Mesenchymal stem cell (in vitro differentiated cells and primary cell): ENCODE measurements around the gene STOX2.

ENCODE experiments used
- DNase-seq: peaks from one replicate; pipeline ENCODE4 v3.0.0-alpha.2; 2013
- H2AFZ ChIP-seq: one replicate; pipeline ENCODE4 v1.6.1; 2013; ENCODE audit warnings: low read depth, mild to moderate bottlenecking, control low read depth, inconsistent platforms, low read length, moderate library complexity
- H2AK5ac ChIP-seq: 2 replicates; pipeline ENCODE4 v1.6.1; 2013; ENCODE audit warnings: low read length, moderate library complexity, mild to moderate bottlenecking, inconsistent platforms; ENCODE audit not compliant: severe bottlenecking
- H2BK120ac ChIP-seq: one replicate; pipeline ENCODE4 v1.6.1; 2013; ENCODE audit warnings: low read depth, mild to moderate bottlenecking, inconsistent platforms, low read length, moderate library complexity
- H2BK12ac ChIP-seq, 2 experiments: one replicate each; pipeline ENCODE4 v1.6.1; 2013; ENCODE audit warnings: inconsistent platforms in 2 of 2, low read length in 2 of 2, mild to moderate bottlenecking in 2 of 2, moderate library complexity in 2 of 2, control low read depth in 1 of 2
- H2BK15ac ChIP-seq: one replicate; pipeline ENCODE4 v1.6.1; 2013; ENCODE audit warnings: mild to moderate bottlenecking, low read depth, inconsistent platforms; ENCODE audit not compliant: poor library complexity, severe bottlenecking
- H2BK5ac ChIP-seq: 2 replicates; pipeline ENCODE4 v1.6.1; 2013; ENCODE audit warnings: low read depth, mild to moderate bottlenecking, low read length, control low read depth, inconsistent platforms; ENCODE audit not compliant: poor library complexity, severe bottlenecking
- H3K14ac ChIP-seq, 2 experiments: one replicate each; pipeline ENCODE4 v1.6.1; 2013; ENCODE audit warnings: inconsistent platforms in 2 of 2, low read length in 2 of 2, control low read depth in 1 of 2, mild to moderate bottlenecking in 1 of 2, moderate library complexity in 1 of 2
- H3K18ac ChIP-seq, 2 experiments: one replicate each; pipeline ENCODE4 v1.6.1; 2013; ENCODE audit warnings: inconsistent platforms in 2 of 2, low read length in 2 of 2, control low read depth in 1 of 2, low read depth in 1 of 2, mild to moderate bottlenecking in 1 of 2
- H3K23ac ChIP-seq, 2 experiments: one replicate each; pipeline ENCODE4 v1.6.1; 2013; ENCODE audit warnings: inconsistent platforms in 2 of 2, low read length in 2 of 2, mild to moderate bottlenecking in 2 of 2, moderate library complexity in 2 of 2, control low read depth in 1 of 2
- H3K27ac ChIP-seq: 2 replicates; pipeline ENCODE4 v1.5.1; 2013; ENCODE audit warnings: mild to moderate bottlenecking, moderate library complexity, low read length, control low read depth, inconsistent platforms; ENCODE audit not compliant: poor library complexity, severe bottlenecking
- H3K27me3 ChIP-seq, 2 experiments: 2 replicates each; pipeline versions ENCODE4 v1.6.1 to v1.7.0; 2013; ENCODE audit warnings: low read length in 2 of 2, mild to moderate bottlenecking in 2 of 2, moderate library complexity in 2 of 2, control low read depth in 1 of 2, inconsistent platforms in 1 of 2; ENCODE audit not compliant: control insufficient read depth in 1 of 2, insufficient read depth in 1 of 2
- H3K36me3 ChIP-seq, 2 experiments: 2 replicates each; pipeline versions ENCODE4 v1.6.1 to v1.7.0; 2013; ENCODE audit warnings: low read length in 2 of 2, control low read depth in 1 of 2, inconsistent platforms in 1 of 2, low read depth in 1 of 2, mild to moderate bottlenecking in 1 of 2; ENCODE audit not compliant: insufficient read depth in 2 of 2, control insufficient read depth in 1 of 2
- H3K4ac ChIP-seq, 2 experiments: one replicate each; pipeline ENCODE4 v1.6.1; 2013; ENCODE audit warnings: inconsistent platforms in 2 of 2, low read length in 2 of 2, mild to moderate bottlenecking in 2 of 2, moderate library complexity in 2 of 2, control low read depth in 1 of 2, low read depth in 1 of 2
- H3K4me1 ChIP-seq: 2 replicates; pipeline ENCODE4 v1.6.1; 2013; ENCODE audit warnings: low read depth, low read length, control low read depth; ENCODE audit not compliant: control insufficient read depth, insufficient read depth
- H3K4me2 ChIP-seq: 2 replicates; pipeline ENCODE4 v1.6.1; 2013; ENCODE audit warnings: low read length, mild to moderate bottlenecking, inconsistent platforms; ENCODE audit not compliant: poor library complexity, severe bottlenecking
- H3K4me3 ChIP-seq, 2 experiments: 2 replicates each; pipeline versions ENCODE4 v1.5.1 to v1.7.0; 2013; ENCODE audit warnings: low read length in 2 of 2, mild to moderate bottlenecking in 2 of 2, control low read depth in 1 of 2, low read depth in 1 of 2; ENCODE audit not compliant: insufficient read depth in 1 of 2
- H3K79me1 ChIP-seq: replicated peaks from 2 replicates; pipeline ENCODE4 v1.6.1; 2013; ENCODE audit warnings: mild to moderate bottlenecking, control low read depth, low read length, inconsistent platforms; ENCODE audit not compliant: poor library complexity, severe bottlenecking
- H3K9ac ChIP-seq: 2 replicates; pipeline ENCODE4 v1.7.0; 2013; ENCODE audit warnings: mild to moderate bottlenecking, low read length, moderate library complexity
- H3K9me3 ChIP-seq: 2 replicates; pipeline ENCODE4 v1.7.0; 2013; ENCODE audit warnings: mild to moderate bottlenecking, low read length; ENCODE audit not compliant: control insufficient read depth
- H4K8ac ChIP-seq: one replicate; pipeline ENCODE4 v1.6.1; 2013; ENCODE audit warnings: inconsistent platforms, mild to moderate bottlenecking, low read length, moderate library complexity
- H4K91ac ChIP-seq: one replicate; pipeline ENCODE4 v1.6.1; 2013; ENCODE audit warnings: mild to moderate bottlenecking, low read length, inconsistent platforms
- WGBS: methylation state at CpG from one replicate; pipeline ENCODE4 v1.1.7; 2013; ENCODE audit warnings: mixed read lengths; 5-methylcytosine and 5-hydroxymethylcytosine counted together

The STOX2 gene

DNA sequence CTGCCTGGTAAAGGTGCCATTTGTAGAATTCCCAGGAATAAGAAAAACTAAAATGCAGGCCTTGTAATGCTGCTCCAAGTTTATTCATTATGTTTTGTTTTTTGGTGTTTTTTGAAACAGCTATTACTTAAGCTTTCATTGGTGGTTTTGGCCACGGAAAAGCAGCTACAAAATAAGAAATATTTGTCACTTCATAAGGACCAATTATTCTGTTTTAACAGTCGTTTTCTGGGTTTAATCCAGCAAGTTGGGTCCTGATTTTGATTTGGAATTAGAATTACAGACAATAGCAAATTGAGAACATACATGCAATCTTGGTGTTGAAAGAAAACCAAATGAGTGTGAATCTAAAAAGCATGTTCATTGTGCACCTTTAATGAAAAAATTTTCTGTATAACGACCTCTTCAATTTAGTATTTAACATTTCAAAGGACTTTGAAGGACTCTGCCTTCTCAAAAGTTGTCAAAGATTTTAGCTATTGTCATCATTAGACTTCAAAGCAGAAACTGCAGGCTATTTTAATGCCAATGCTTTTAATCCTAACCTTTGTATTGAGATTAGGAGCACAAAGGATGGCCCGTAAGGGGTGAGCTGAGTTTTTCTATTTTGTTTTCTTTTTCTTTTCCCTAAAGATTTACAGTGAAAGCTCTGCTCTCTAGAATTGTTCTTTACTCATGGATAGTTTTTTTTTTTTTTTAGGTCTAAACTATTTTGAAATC is 26.7 kb upstream of the STOX2 start:
- Histone ChIP-seq H2AK5ac (no peak overlapping the region), H3K4ac (no peak overlapping the region), H3K4me2 (no peak overlapping the region), H2AFZ (no peak overlapping the region), H3K18ac (no peak overlapping the region), H3K79me1 (no peaks in the 10 kb centered on the region), H3K36me3 (no peaks in the 10 kb centered on the region), H4K8ac (no peak overlapping the region), H3K9me3 (no peaks in the 10 kb centered on the region), H3K4me3 (no peak overlapping the region), H3K14ac (no peak overlapping the region), H3K9ac (no peak overlapping the region), H3K4me1 (no peaks in the 10 kb centered on the region), H3K27ac (no peak overlapping the region), H2BK120ac (no peak overlapping the region), H3K23ac (no peak overlapping the region), H4K91ac (no peak overlapping the region), H2BK15ac (no peak overlapping the region), H2BK5ac (no peak overlapping the region), H3K27me3 (peaks cover 0 to 10% of the 10 kb centered on the region in 2 experiments), H2BK12ac (no peak overlapping the region)
- WGBS: 81% methylated on average over 2 of the region's 4 CpGs
- DNase-seq: no peak

DNA sequence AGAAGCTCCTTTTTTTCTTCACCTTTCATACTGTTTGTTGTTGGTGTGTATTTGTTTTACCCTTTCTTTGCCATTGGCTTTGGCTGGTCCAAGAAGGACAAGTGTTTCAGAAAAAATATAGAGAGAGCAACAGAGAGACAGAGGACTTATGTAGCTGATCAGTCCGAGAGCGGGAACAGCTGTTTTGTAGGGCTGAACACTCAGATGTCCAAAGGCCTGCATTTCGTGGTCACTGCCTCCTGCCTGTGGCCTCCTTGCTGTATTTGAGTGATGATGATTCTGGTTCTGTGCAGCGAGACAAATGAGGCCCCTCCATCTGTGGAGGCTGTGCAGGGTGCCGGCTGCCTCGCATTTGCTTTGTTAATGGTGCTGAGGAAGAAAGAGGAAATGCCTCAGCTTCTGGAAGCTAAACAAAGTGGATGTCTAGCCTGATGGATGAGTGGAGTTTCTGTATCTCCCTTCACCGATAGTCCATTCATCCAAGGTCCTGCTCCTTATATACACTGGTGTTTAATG is 19.8 kb upstream of the STOX2 start:
- no peak overlapping the region for H3K4ac ChIP-seq
- no peak overlapping the region for H2BK12ac ChIP-seq
- H3K79me1 ChIP-seq: no peaks in the 10 kb centered on the region
- H3K4me2 ChIP-seq: no peak overlapping the region
- no peak overlapping the region for H3K27ac ChIP-seq
- H3K14ac ChIP-seq: no peak overlapping the region
- H2BK15ac ChIP-seq: no peak overlapping the region
- no peak overlapping the region for H2BK120ac ChIP-seq
- peaks cover 0 to 18% of the 10 kb centered on the region in 2 experiments for H3K27me3 ChIP-seq
- H4K8ac ChIP-seq: no peak overlapping the region
- no peak overlapping the region for H2AK5ac ChIP-seq
- no peak overlapping the region for H3K9ac ChIP-seq
- H2AFZ ChIP-seq: no peak overlapping the region
- H3K4me3 ChIP-seq: no peak overlapping the region
- no peak overlapping the region for H3K18ac ChIP-seq
- no peak overlapping the region for H2BK5ac ChIP-seq
- H3K4me1 ChIP-seq: no peaks in the 10 kb centered on the region
- no peak for DNase-seq
- H4K91ac ChIP-seq: no peak overlapping the region
- WGBS: 44% methylated on average over 6 of the region's 7 CpGs
- H3K23ac ChIP-seq: no peak overlapping the region
- H3K9me3 ChIP-seq: no peaks in the 10 kb centered on the region
- H3K36me3 ChIP-seq: no peaks in the 10 kb centered on the region

DNA sequence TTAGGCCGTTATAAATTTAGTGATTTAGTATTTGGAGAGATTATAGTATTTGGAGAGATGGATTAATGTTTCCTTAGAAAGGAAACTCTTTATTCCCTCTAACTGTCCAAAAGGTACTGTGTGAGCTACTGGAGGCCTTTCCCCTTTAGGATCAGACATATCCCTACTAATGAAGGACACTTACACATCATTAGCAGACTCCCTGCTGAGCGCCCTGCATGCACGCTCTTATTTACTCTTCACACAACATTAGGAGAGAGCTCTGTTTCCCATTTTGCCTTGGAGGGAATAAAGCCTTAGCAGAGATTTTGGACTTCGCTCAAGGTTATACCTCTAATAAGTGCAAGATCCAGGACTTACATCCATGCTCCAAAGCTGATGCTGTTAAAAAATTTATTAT is 17.8 kb upstream of the STOX2 start:
- no peak overlapping the region for H2BK5ac ChIP-seq
- 77% methylated on average over 3 of the region's 4 CpGs for WGBS
- H3K27me3 ChIP-seq: peaks cover 0 to 10% of the 10 kb centered on the region in 2 experiments
- H2BK120ac ChIP-seq: no peak overlapping the region
- H3K14ac ChIP-seq: no peak overlapping the region
- H3K79me1 ChIP-seq: no peaks in the 10 kb centered on the region
- H3K9ac ChIP-seq: no peak overlapping the region
- H3K36me3 ChIP-seq: no peaks in the 10 kb centered on the region
- no peak overlapping the region for H3K23ac ChIP-seq
- no peak overlapping the region for H3K4me3 ChIP-seq
- H2AFZ ChIP-seq: no peak overlapping the region
- no peak overlapping the region for H3K27ac ChIP-seq
- H2BK12ac ChIP-seq: no peak overlapping the region
- no peak overlapping the region for H2AK5ac ChIP-seq
- H3K4me2 ChIP-seq: no peak overlapping the region
- no peak overlapping the region for H3K18ac ChIP-seq
- no peak overlapping the region for H4K91ac ChIP-seq
- H2BK15ac ChIP-seq: no peak overlapping the region
- no peak overlapping the region for H4K8ac ChIP-seq
- H3K4me1 ChIP-seq: no peaks in the 10 kb centered on the region
- H3K9me3 ChIP-seq: no peaks in the 10 kb centered on the region
- no peak for DNase-seq
- H3K4ac ChIP-seq: no peak overlapping the region

GRCh38 chr4:183888564-183888963 is 16.5 kb upstream of the STOX2 start:
- Histone ChIP-seq H2AFZ (no peak overlapping the region), H3K4ac (no peak overlapping the region), H3K23ac (no peak overlapping the region), H2BK12ac (no peak overlapping the region), H4K91ac (no peak overlapping the region), H3K14ac (no peak overlapping the region), H3K4me2 (no peak overlapping the region), H3K27me3 (peaks cover 0 to 8% of the 10 kb centered on the region in 2 experiments), H3K36me3 (no peaks in the 10 kb centered on the region), H2AK5ac (no peak overlapping the region), H3K79me1 (no peaks in the 10 kb centered on the region), H2BK120ac (no peak overlapping the region), H3K27ac (no peak overlapping the region), H2BK5ac (no peak overlapping the region), H3K4me3 (no peak overlapping the region), H4K8ac (no peak overlapping the region), H3K9ac (no peak overlapping the region), H3K18ac (no peak overlapping the region), H3K4me1 (no peaks in the 10 kb centered on the region), H3K9me3 (no peaks in the 10 kb centered on the region), H2BK15ac (no peak overlapping the region)
- DNase-seq: no peak
- 85% methylated on average over 4 of the region's 5 CpGs for WGBS
